PC-3 (cell line): Measurements from ENCODE around the gene KYAT1. TPM values are rescaled to one million over a fixed set of nuclear protein-coding genes. Genes with fewer than 3 reads are reported as not detected.
"Not testable (repeated sequence)": the region's sequence is repeated elsewhere in the genome, so short reads cannot be mapped to it uniquely, and the experiment has no call there.

ENCODE experiments used
- ATAC-seq: fragments of 200-7000 bp; cut with Tn5 transposase; 2 replicates; pipeline ENCODE4 v1.9.1; 2020; ENCODE audit warnings: mild to moderate bottlenecking, moderate library complexity
- BruUV-seq: library from RNA; stranded (reverse); fragments of 400-500 nt; replicated peaks from 2 replicates; lab custom pipeline; 2021; lab: Mats Ljungman, UMichigan
- CTCF ChIA-PET: fragments of 300-600 bp; sonication (Branson Sonifier 250); formaldehyde crosslinking; loops from one replicate; lab custom pipeline; 2022; ENCODE audit warnings: antibody characterized with exemption; lab: Charles Lee
- POLR2A ChIA-PET: fragments of 300-600 bp; sonication (Branson Sonifier 250); formaldehyde crosslinking; loops from one replicate; lab custom pipeline; 2022; ENCODE audit warnings: antibody characterized with exemption; ENCODE audit not compliant: unreplicated experiment; lab: Charles Lee
- DNase-seq: peaks from one replicate; pipeline ENCODE4 v3.0.0-alpha.2; 2015
- H2AFZ ChIP-seq: fragments of 300-600 bp; sonication (generic); 2 replicates; pipeline ENCODE4 v1.6.0; 2016; ENCODE audit warnings: antibody characterized with exemption, low read length
- H3F3A ChIP-seq: fragments of 300-600 bp; sonication (generic); one replicate; pipeline ENCODE4 v1.6.0; 2017; ENCODE audit warnings: antibody characterized with exemption, low read length, control low read depth, mild to moderate bottlenecking; ENCODE audit not compliant: unreplicated experiment
- H3K27ac ChIP-seq: fragments of 300-600 bp; sonication (generic); 2 replicates; pipeline ENCODE4 v1.5.1; 2016; ENCODE audit warnings: mild to moderate bottlenecking, low read length
- H3K27me3 ChIP-seq: fragments of 300-600 bp; sonication (generic); 2 replicates; pipeline ENCODE4 v1.6.1; 2016; ENCODE audit warnings: low read length, mixed read lengths
- H3K36me3 ChIP-seq: fragments of 300-600 bp; sonication (generic); 2 replicates; pipeline ENCODE4 v1.6.1; 2016; ENCODE audit warnings: low read depth, mixed run types, low read length, mixed read lengths
- H3K4me1 ChIP-seq: fragments of 300-600 bp; sonication (generic); 2 replicates; pipeline ENCODE4 v1.5.1; 2016; ENCODE audit warnings: low read length; ENCODE audit not compliant: insufficient read depth
- H3K4me2 ChIP-seq: fragments of 300-600 bp; sonication (generic); 2 replicates; pipeline ENCODE4 v1.6.0; 2016; ENCODE audit warnings: low read length
- H3K4me3 ChIP-seq: fragments of 300-600 bp; sonication (generic); 2 replicates; pipeline ENCODE4 v1.5.1; 2016; ENCODE audit warnings: mild to moderate bottlenecking, low read length, mixed read lengths
- H3K79me2 ChIP-seq: fragments of 300-600 bp; sonication (generic); 2 replicates; pipeline ENCODE4 v1.6.1; 2017; ENCODE audit warnings: low read length, mixed read lengths
- H3K9ac ChIP-seq: fragments of 300-600 bp; sonication (generic); 2 replicates; pipeline ENCODE4 v1.6.0; 2016; ENCODE audit warnings: mild to moderate bottlenecking, low read length
- H3K9me2 ChIP-seq: fragments of 300-600 bp; sonication (generic); replicated peaks from 2 replicates; pipeline ENCODE4 v1.6.1; 2016; ENCODE audit warnings: mixed run types, low read length, mixed read lengths
- H3K9me3 ChIP-seq: fragments of 300-600 bp; sonication (generic); 2 replicates; pipeline ENCODE4 v1.6.1; 2016; ENCODE audit warnings: low read length, mixed read lengths
- H4K20me1 ChIP-seq: fragments of 300-600 bp; sonication (generic); 2 replicates; pipeline ENCODE4 v1.6.1; 2016; ENCODE audit warnings: low read length, mixed read lengths
- CTCF ChIP-seq: fragments of 300-600 bp; sonication (generic); conservative IDR thresholded peaks from 2 replicates; pipeline ENCODE4 v1.5.1; 2017; ENCODE audit warnings: antibody characterized with exemption, low read depth, mild to moderate bottlenecking, low read length
- EZH2 ChIP-seq: fragments of 300-600 bp; sonication (generic); IDR thresholded peaks from one replicate; pipeline ENCODE4 v1.6.1; 2017; ENCODE audit warnings: antibody characterized with exemption, mild to moderate bottlenecking, low read length; ENCODE audit not compliant: unreplicated experiment
- EZH2phosphoT487 ChIP-seq: fragments of 300-600 bp; sonication (generic); IDR thresholded peaks from 2 replicates; pipeline ENCODE4 v1.6.1; 2018; ENCODE audit warnings: mild to moderate bottlenecking, antibody characterized with exemption, low read length, borderline replicate concordance
- intact Hi-C: fragments of 100-400 bp; cut with micrococcal nuclease; formaldehyde crosslinking; loops from 2 replicates; pipeline ENCODE4 v1.9.0; 2023
- total RNA-seq: library from RNA; depleted of rRNA; stranded (reverse); fragments of >200 nt; gene quantifications from 2 replicates; pipeline ENCODE4 v1.2.3, GENCODE V29; 2014

The KYAT1 gene
- total RNA-seq, 1 experiment from 2014 or later: 7.4 TPM

GRCh38 chr9:128862401-128862851, 19.3 kb downstream of the KYAT1 start:
- POLR2A ChIA-PET: no interaction called here
- no peaks in the 10 kb centered on the region for H3K4me1 ChIP-seq
- H3K4me3 ChIP-seq: no peak overlapping the region
- DNase-seq (no peak), ATAC-seq (peak; percentile 37)
- H3K9ac ChIP-seq: no peak overlapping the region
- H4K20me1 ChIP-seq: no peaks in the 10 kb centered on the region
- BruUV-seq: no TSS peak
- no peaks in the 10 kb centered on the region for H3F3A ChIP-seq
- no peak for TF ChIP-seq EZH2
- TF ChIP-seq CTCF: no peak
- H3K79me2 ChIP-seq: no peaks in the 10 kb centered on the region
- CTCF ChIA-PET: interaction anchor here (0.6 kb wide), 1 partner anchor 68 kb away, joined by 3 read pairs; no protein-coding TSS in a partner anchor
- no peaks in the 10 kb centered on the region for H3K9me2 ChIP-seq
- no peak overlapping the region for H2AFZ ChIP-seq
- intact Hi-C loops: no loop called here
- H3K9me3 ChIP-seq: no peaks in the 10 kb centered on the region
- no peak overlapping the region for H3K4me2 ChIP-seq
- no peaks in the 10 kb centered on the region for H3K27me3 ChIP-seq
- H3K27ac ChIP-seq: no peak overlapping the region
- H3K36me3 ChIP-seq: no peaks in the 10 kb centered on the region

- H3K9me3 ChIP-seq: no peaks in the 10 kb centered on the region
- no peaks in the 10 kb centered on the region for H3K4me1 ChIP-seq
- H3K27me3 ChIP-seq: no peaks in the 10 kb centered on the region
- ATAC-seq (no peak), DNase-seq (no peak)
- BruUV-seq: no TSS peak
- H2AFZ ChIP-seq: no peak overlapping the region
- H4K20me1 ChIP-seq: no peaks in the 10 kb centered on the region
- ChIA-PET POLR2A (no interaction called here), CTCF (interaction anchor here (0.5 kb wide), 1 partner anchor 13 kb away, joined by 3 read pairs; no protein-coding TSS in a partner anchor)
- no peaks in the 10 kb centered on the region for H3K36me3 ChIP-seq
- H3K27ac ChIP-seq: no peak overlapping the region
- H3F3A ChIP-seq: no peaks in the 10 kb centered on the region
- H3K4me2 ChIP-seq: no peak overlapping the region
- TF ChIP-seq CTCF (no peak), EZH2 (no peak), EZH2phosphoT487 (no peak)
- no peak overlapping the region for H3K4me3 ChIP-seq
- no peaks in the 10 kb centered on the region for H3K9me2 ChIP-seq
- intact Hi-C loops: no loop called here
- no peak overlapping the region for H3K9ac ChIP-seq
- no peaks in the 10 kb centered on the region for H3K79me2 ChIP-seq
Observed at GRCh38 chr9:128861501-128861900, 20.2 kb downstream of the KYAT1 start.

GRCh38 chr9:128860937-128861336, 20.8 kb downstream of the KYAT1 start:
- no peaks in the 10 kb centered on the region for H3K79me2 ChIP-seq
- H3K9me2 ChIP-seq: no peaks in the 10 kb centered on the region
- ATAC-seq: no peak
- intact Hi-C loops: no loop called here
- H3K9ac ChIP-seq: no peak overlapping the region
- no peak overlapping the region for H3K4me2 ChIP-seq
- no peak for DNase-seq
- no peaks in the 10 kb centered on the region for H3K4me1 ChIP-seq
- no peak overlapping the region for H3K27ac ChIP-seq
- H4K20me1 ChIP-seq: no peaks in the 10 kb centered on the region
- H2AFZ ChIP-seq: no peak overlapping the region
- TF ChIP-seq EZH2phosphoT487: no peak
- TF ChIP-seq CTCF: no peak
- TF ChIP-seq EZH2: no peak
- H3K27me3 ChIP-seq: no peaks in the 10 kb centered on the region
- no TSS peak for BruUV-seq
- ChIA-PET CTCF (interaction anchor here (0.5 kb wide), 1 partner anchor 13 kb away, joined by 3 read pairs; no protein-coding TSS in a partner anchor), POLR2A (no interaction called here)
- H3K4me3 ChIP-seq: no peak overlapping the region
- no peaks in the 10 kb centered on the region for H3K36me3 ChIP-seq
- no peaks in the 10 kb centered on the region for H3K9me3 ChIP-seq
- no peaks in the 10 kb centered on the region for H3F3A ChIP-seq

- H3K27ac ChIP-seq, H3K4me2 ChIP-seq, H3K4me1 ChIP-seq, CTCF ChIA-PET, H4K20me1 ChIP-seq, ATAC-seq, H3K36me3 ChIP-seq, H3K4me3 ChIP-seq, BruUV-seq, H3K27me3 ChIP-seq, intact Hi-C loops, H3K9me3 ChIP-seq, DNase-seq, H2AFZ ChIP-seq, POLR2A ChIA-PET, H3K79me2 ChIP-seq, H3K9me2 ChIP-seq, H3F3A ChIP-seq, H3K9ac ChIP-seq: not testable (repeated sequence)
Observed at GRCh38 chr9:128858476-128858875, 23.3 kb downstream of the KYAT1 start.
